H1 (cell line): ENCODE measurements around the gene C1orf21. TPM values are rescaled to one million over a fixed set of nuclear protein-coding genes. Genes with fewer than 3 reads are reported as not detected.

Experiments
- CTCF ChIA-PET: fragments of 300-600 bp; sonication (Branson Sonifier 250); formaldehyde crosslinking; loops from one replicate; lab custom pipeline; 2021; ENCODE audit not compliant: partially characterized antibody; lab: Charles Lee
- POLR2A ChIA-PET: fragments of 300-600 bp; sonication (Branson Sonifier 250); formaldehyde crosslinking; loops from one replicate; lab custom pipeline; 2021; ENCODE audit warnings: inconsistent platforms; ENCODE audit not compliant: partially characterized antibody; lab: Charles Lee
- DNase-seq, 2 experiments: peaks; one replicate each; pipeline versions ENCODE4 v3.0.0 to v3.0.0-alpha.2; 2010 to 2022; ENCODE audit warnings: low spot score in 2 of 2, low read depth in 1 of 2, mixed read lengths in 1 of 2
- FAIRE-seq: peaks from 2 replicates; lab custom pipeline; 2011; peaks lifted over from hg19 to GRCh38; lab: Jason Lieb, UNC
- H2AFZ ChIP-seq: 2 replicates; pipeline ENCODE4 v1.8.1; 2012; ENCODE audit warnings: low read length, inconsistent platforms
- H2AK5ac ChIP-seq: 2 replicates; pipeline ENCODE4 v1.6.1; 2013; ENCODE audit warnings: low read depth, low read length
- H2BK120ac ChIP-seq: replicated peaks from 2 replicates; pipeline ENCODE3; 2013; ENCODE audit warnings: low read depth, low read length, inconsistent platforms
- H2BK12ac ChIP-seq: 2 replicates; pipeline ENCODE4 v1.6.1; 2013; ENCODE audit warnings: low read depth, low read length
- H2BK15ac ChIP-seq: 2 replicates; pipeline ENCODE4 v1.6.1; 2013; ENCODE audit warnings: low read length
- H2BK20ac ChIP-seq: 2 replicates; pipeline ENCODE4 v1.6.1; 2013; ENCODE audit warnings: low read length
- H2BK5ac ChIP-seq: 2 replicates; pipeline ENCODE4 v1.6.1; 2013; ENCODE audit warnings: low read depth, low read length
- H3K14ac ChIP-seq: 2 replicates; pipeline ENCODE4 v1.6.1; 2013; ENCODE audit warnings: inconsistent platforms; ENCODE audit not compliant: insufficient read length
- H3K18ac ChIP-seq: 2 replicates; pipeline ENCODE4 v1.6.1; 2013; ENCODE audit warnings: low read length; ENCODE audit errors: extremely low read depth
- H3K23ac ChIP-seq: 2 replicates; pipeline ENCODE4 v1.6.1; 2013; ENCODE audit warnings: inconsistent platforms; ENCODE audit not compliant: insufficient read length
- H3K23me2 ChIP-seq: 2 replicates; pipeline ENCODE4 v1.6.1; 2013; ENCODE audit warnings: low read depth, low read length
- H3K27ac ChIP-seq: 2 replicates; pipeline ENCODE4 v1.6.1; 2011; ENCODE audit warnings: low read depth, low read length, inconsistent platforms
- H3K27me3 ChIP-seq, 4 experiments: replicated peaks in 1 of 4; 1 replicate in 1 of 4; 2 replicates in 3 of 4; pipeline versions ENCODE4 v1.6.1 to v1.8.1; 2011 to 2013; ENCODE audit warnings: low read length in 3 of 4, mild to moderate bottlenecking in 3 of 4, inconsistent platforms in 2 of 4, mixed read lengths in 2 of 4, moderate library complexity in 1 of 4; ENCODE audit not compliant: control insufficient read depth in 3 of 4, insufficient read depth in 3 of 4; ENCODE audit errors: extremely low read depth in 1 of 4
- H3K36me3 ChIP-seq, 4 experiments: 2 replicates each; pipeline versions ENCODE4 v1.6.1 to v1.8.1; 2011 to 2013; ENCODE audit warnings: mild to moderate bottlenecking in 4 of 4, low read length in 3 of 4, moderate library complexity in 2 of 4, control low read depth in 1 of 4, inconsistent platforms in 1 of 4; ENCODE audit not compliant: insufficient read depth in 4 of 4, control insufficient read depth in 2 of 4
- H3K4ac ChIP-seq: replicated peaks from 2 replicates; pipeline ENCODE3; 2013; ENCODE audit warnings: low read length, low read depth, mixed read lengths, inconsistent platforms; ENCODE audit not compliant: insufficient read length
- H3K4me1 ChIP-seq, 4 experiments: replicated peaks in 1 of 4; 1 replicate in 1 of 4; 2 replicates in 3 of 4; pipeline versions ENCODE4 v1.6.1 to v1.8.1; 2011 to 2013; ENCODE audit warnings: low read length in 3 of 4, inconsistent platforms in 2 of 4, mixed read lengths in 1 of 4; ENCODE audit not compliant: insufficient read depth in 4 of 4, control insufficient read depth in 3 of 4
- H3K4me2 ChIP-seq, 2 experiments: 2 replicates each; pipeline versions ENCODE4 v1.6.1 to v1.8.1; 2011 to 2013; ENCODE audit warnings: low read depth in 2 of 2, low read length in 2 of 2, control low read depth in 1 of 2, inconsistent platforms in 1 of 2, mild to moderate bottlenecking in 1 of 2; ENCODE audit not compliant: insufficient read depth in 1 of 2
- H3K4me3 ChIP-seq, 4 experiments: fragments of 200-600, 300-600 bp in 1 of 4; sonication (generic), shearing (Covaris generic), sonication (Bioruptor Twin) in 1 of 4; 2 replicates each; pipeline versions ENCODE4 v1.5.1 to v1.8.1; 2011 to 2016; ENCODE audit warnings: low read length in 4 of 4, low read depth in 3 of 4, control low read depth in 2 of 4, inconsistent platforms in 2 of 4, mild to moderate bottlenecking in 2 of 4, mixed read lengths in 1 of 4, moderate library complexity in 1 of 4; ENCODE audit not compliant: insufficient read depth in 2 of 4; ENCODE audit errors: extremely low read depth in 1 of 4
- H3K56ac ChIP-seq: replicated peaks from 2 replicates; pipeline ENCODE3; 2013; ENCODE audit warnings: low read depth, mild to moderate bottlenecking, mixed read lengths, low read length, inconsistent platforms; ENCODE audit not compliant: insufficient read length
- H3K79me1 ChIP-seq: 2 replicates; pipeline ENCODE4 v1.6.1; 2013; ENCODE audit warnings: low read depth, low read length, control low read depth
- H3K79me2 ChIP-seq, 2 experiments: 2 replicates each; pipeline versions ENCODE4 v1.6.1 to v1.8.1; 2012 to 2013; ENCODE audit warnings: low read length in 2 of 2, mild to moderate bottlenecking in 2 of 2, inconsistent platforms in 1 of 2; ENCODE audit not compliant: insufficient read depth in 2 of 2, control insufficient read depth in 1 of 2
- H3K9ac ChIP-seq, 4 experiments: replicated peaks in 1 of 4; 1 replicate in 1 of 4; 2 replicates in 3 of 4; pipeline versions ENCODE4 v1.6.1 to v1.8.1; 2011 to 2013; ENCODE audit warnings: low read depth in 3 of 4, low read length in 3 of 4, control low read depth in 2 of 4, mild to moderate bottlenecking in 2 of 4, moderate library complexity in 2 of 4, inconsistent platforms in 1 of 4; ENCODE audit errors: extremely low read depth in 1 of 4
- H3K9me3 ChIP-seq, 2 experiments: 2 replicates each; pipeline versions ENCODE4 v1.6.1 to v1.8.1; 2012 to 2013; ENCODE audit warnings: mild to moderate bottlenecking in 2 of 2, moderate library complexity in 2 of 2, control low read depth in 1 of 2, inconsistent platforms in 1 of 2, low read depth in 1 of 2, low read length in 1 of 2, mixed read lengths in 1 of 2; ENCODE audit not compliant: insufficient read depth in 2 of 2
- H4K20me1 ChIP-seq, 2 experiments: replicated peaks in 1 of 2; 2 replicates each; pipeline versions ENCODE3 to v1.8.1; 2011 to 2013; ENCODE audit warnings: inconsistent platforms in 2 of 2, low read length in 2 of 2, mild to moderate bottlenecking in 1 of 2; ENCODE audit not compliant: insufficient read depth in 2 of 2, control insufficient read depth in 1 of 2
- H4K5ac ChIP-seq: 2 replicates; pipeline ENCODE4 v1.6.1; 2013; ENCODE audit warnings: low read length, low read depth, mixed read lengths, inconsistent platforms; ENCODE audit not compliant: insufficient read length
- H4K8ac ChIP-seq: 2 replicates; pipeline ENCODE4 v1.8.0; 2013; ENCODE audit warnings: mild to moderate bottlenecking, moderate library complexity, low read length, inconsistent platforms; ENCODE audit not compliant: insufficient read depth; ENCODE audit errors: extremely low read depth
- H4K91ac ChIP-seq: replicated peaks from 2 replicates; pipeline ENCODE3; 2013; ENCODE audit warnings: low read length, mixed read lengths, inconsistent platforms; ENCODE audit not compliant: insufficient read length
- BCL11A ChIP-seq, 2 experiments: IDR thresholded peaks; one replicate each; pipeline ENCODE4 v1.6.1; 2011; ENCODE audit warnings: low read depth in 2 of 2, low read length in 2 of 2, mild to moderate bottlenecking in 2 of 2
- CBX8 ChIP-seq: fragments of 300-800, 300-1000 bp; sonication (generic); IDR thresholded peaks from 2 replicates; pipeline ENCODE4 v1.7.1; 2016; ENCODE audit warnings: low read depth, low read length, borderline replicate concordance
- CEBPB ChIP-seq: IDR thresholded peaks from 2 replicates; pipeline ENCODE4 v1.6.1; 2012; ENCODE audit warnings: low read depth, low read length
- JUN ChIP-seq: IDR thresholded peaks from 2 replicates; pipeline ENCODE4 v1.6.1; 2011; ENCODE audit warnings: low read depth, mild to moderate bottlenecking, improper control_type of control experiment, low read length
- KDM1A ChIP-seq: fragments of 200-600, 300-600 bp; sonication (generic); IDR thresholded peaks from 2 replicates; pipeline ENCODE4 v1.7.1; 2016; ENCODE audit warnings: mild to moderate bottlenecking, low read length, borderline replicate concordance
- MAFK ChIP-seq: IDR thresholded peaks from 2 replicates; pipeline ENCODE4 v1.6.1; 2012; ENCODE audit warnings: low read depth, mild to moderate bottlenecking, improper control_type of control experiment, low read length
- RAD21 ChIP-seq, 2 experiments: IDR thresholded peaks in 1 of 2; conservative IDR thresholded peaks in 1 of 2; 2 replicates each; pipeline ENCODE4 v1.6.1; 2011; ENCODE audit warnings: low read depth in 2 of 2, low read length in 2 of 2, improper control_type of control experiment in 1 of 2, inconsistent platforms in 1 of 2, mild to moderate bottlenecking in 1 of 2, moderate library complexity in 1 of 2
- SAP30 ChIP-seq: fragments of 300-600 bp; sonication (generic); IDR thresholded peaks from 2 replicates; pipeline ENCODE4 v1.7.1; 2012; ENCODE audit warnings: low read length, moderate library complexity, mild to moderate bottlenecking, inconsistent platforms; ENCODE audit not compliant: insufficient read depth, insufficient replicate concordance
- SRF ChIP-seq: IDR thresholded peaks from 2 replicates; pipeline ENCODE4 v1.6.1; 2011; ENCODE audit warnings: mild to moderate bottlenecking, low read depth, low read length, moderate library complexity
- ZNF274 ChIP-seq: IDR thresholded peaks from 2 replicates; pipeline ENCODE4 v1.7.0; 2012; ENCODE audit warnings: low read length, borderline replicate concordance; ENCODE audit errors: extremely low read depth
- polyA plus RNA-seq, 7 experiments: library from polyadenylated mRNA; depleted of rRNA in 3 of 7; stranded (reverse) in 5 of 7; unstranded in 2 of 7; fragments of >200 nt in 5 of 7; fragments of 200-250 nt in 2 of 7; gene quantifications; 1 replicate in 5 of 7; 2 replicates in 1 of 7; 4 replicates in 1 of 7; pipeline versions ENCODE4 v1.2.1 to v1.2.3, GENCODE V29; 2011 to 2013; ENCODE audit warnings: missing spikeins in 2 of 7, mixed read lengths in 2 of 7
- total RNA-seq: library from RNA; stranded (reverse); fragmentation: NEBNext Ultra II Directional; extraction: Animal tissue kit (Norgen Biotek cat#: 25700); gene quantifications from 2 replicates; pipeline ENCODE4 v1.2.1, GENCODE V29; 2021
- TF ChIP-seq, protein P1 (sequence below): IDR thresholded peaks from 2 replicates; pipeline ENCODE4 v1.6.1; 2011; ENCODE audit warnings: low read length, improper control_type of control experiment
- TF ChIP-seq, protein P2 (sequence below): IDR thresholded peaks from 2 replicates; pipeline ENCODE4 v1.6.1; 2012; ENCODE audit warnings: low read length, inconsistent platforms

Gene C1orf21
- total and polyA plus RNA-seq, 2 of the 8 experiments (the other 6 are each of a cell fraction or from before 2014, with no cell fraction given) = 16.6 to 51.0 TPM

DNA sequence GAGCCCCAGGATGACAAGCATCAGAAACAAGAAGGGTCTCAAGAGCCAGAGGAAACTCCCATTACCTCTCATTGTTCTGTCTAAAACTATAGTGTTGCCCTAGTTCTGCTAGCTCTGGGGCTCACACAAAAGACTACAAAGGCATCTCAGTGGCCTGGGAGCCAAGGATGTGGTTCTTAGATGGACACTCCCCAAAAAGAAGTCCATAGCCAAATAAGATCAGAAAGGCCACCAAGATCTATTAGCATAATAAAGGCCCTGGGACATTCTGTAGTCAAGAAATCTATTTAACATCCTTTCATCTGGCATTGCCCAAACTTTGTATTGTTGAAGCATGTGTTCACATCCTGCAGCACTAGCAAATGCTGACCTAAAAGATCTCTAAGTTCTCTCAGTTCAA lies 268.4 kb downstream of the C1orf21 start:
- H2AFZ ChIP-seq = no peak overlapping the region
- H2BK12ac ChIP-seq = no peak overlapping the region
- H3K23ac ChIP-seq = no peak overlapping the region
- H2BK5ac ChIP-seq = no peak overlapping the region
- H3K79me1 ChIP-seq = no peaks in the 10 kb centered on the region
- FAIRE-seq (no peak), DNase-seq (no peak)
- no peak overlapping the region for H4K8ac ChIP-seq
- H2BK15ac ChIP-seq = no peak overlapping the region
- no peak overlapping the region for H3K9ac ChIP-seq
- no peak overlapping the region for H4K91ac ChIP-seq
- no peak overlapping the region for H2BK20ac ChIP-seq
- no peaks in the 10 kb centered on the region for H3K27me3 ChIP-seq
- no peak overlapping the region for H3K18ac ChIP-seq
- H3K56ac ChIP-seq = no peak overlapping the region
- H4K5ac ChIP-seq = no peak overlapping the region
- H3K4me2 ChIP-seq = no peak overlapping the region
- H3K4me3 ChIP-seq = no peak overlapping the region
- no peak overlapping the region for H2AK5ac ChIP-seq
- H3K14ac ChIP-seq = no peak overlapping the region
- H3K27ac ChIP-seq = no peak overlapping the region
- no peak overlapping the region for H2BK120ac ChIP-seq
- no peaks in the 10 kb centered on the region for H3K9me3 ChIP-seq
- H3K23me2 ChIP-seq = no peaks in the 10 kb centered on the region
- no peaks in the 10 kb centered on the region for H4K20me1 ChIP-seq
- H3K36me3 ChIP-seq = no peaks in the 10 kb centered on the region
- no peak overlapping the region for H3K4ac ChIP-seq
- H3K4me1 ChIP-seq = no peaks in the 10 kb centered on the region
- CTCF ChIA-PET = interaction anchor here (0.7 to 5.0 kb wide), 3 partner anchors 9 to 114 kb away, joined by 3 to 35 read pairs (median 3); no protein-coding TSS in a partner anchor
- POLR2A ChIA-PET = no interaction called here
- H3K79me2 ChIP-seq = no peaks in the 10 kb centered on the region
- TF ChIP-seq, protein P1, sequence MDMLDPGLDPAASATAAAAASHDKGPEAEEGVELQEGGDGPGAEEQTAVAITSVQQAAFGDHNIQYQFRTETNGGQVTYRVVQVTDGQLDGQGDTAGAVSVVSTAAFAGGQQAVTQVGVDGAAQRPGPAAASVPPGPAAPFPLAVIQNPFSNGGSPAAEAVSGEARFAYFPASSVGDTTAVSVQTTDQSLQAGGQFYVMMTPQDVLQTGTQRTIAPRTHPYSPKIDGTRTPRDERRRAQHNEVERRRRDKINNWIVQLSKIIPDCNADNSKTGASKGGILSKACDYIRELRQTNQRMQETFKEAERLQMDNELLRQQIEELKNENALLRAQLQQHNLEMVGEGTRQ = no peak
- no peak for TF ChIP-seq RAD21 (IDR thresholded peaks at IDR 0.05 in 1 of 2, conservative IDR thresholded peaks at IDR 0.05 in 1 of 2; ENCODE audit: low read depth in 2 of 2, low read length in 2 of 2)
- TF ChIP-seq CBX8 = no peak
- no peak for TF ChIP-seq BCL11A (IDR thresholded peaks at IDR 0.05; ENCODE audit: low read depth in 2 of 2, low read length in 2 of 2)
- no peak for TF ChIP-seq SAP30
- no peak for TF ChIP-seq SRF
- TF ChIP-seq ZNF274 = no peak
- TF ChIP-seq CEBPB = no peak
- TF ChIP-seq JUN = no peak
- TF ChIP-seq MAFK = no peak
- TF ChIP-seq, protein P2, sequence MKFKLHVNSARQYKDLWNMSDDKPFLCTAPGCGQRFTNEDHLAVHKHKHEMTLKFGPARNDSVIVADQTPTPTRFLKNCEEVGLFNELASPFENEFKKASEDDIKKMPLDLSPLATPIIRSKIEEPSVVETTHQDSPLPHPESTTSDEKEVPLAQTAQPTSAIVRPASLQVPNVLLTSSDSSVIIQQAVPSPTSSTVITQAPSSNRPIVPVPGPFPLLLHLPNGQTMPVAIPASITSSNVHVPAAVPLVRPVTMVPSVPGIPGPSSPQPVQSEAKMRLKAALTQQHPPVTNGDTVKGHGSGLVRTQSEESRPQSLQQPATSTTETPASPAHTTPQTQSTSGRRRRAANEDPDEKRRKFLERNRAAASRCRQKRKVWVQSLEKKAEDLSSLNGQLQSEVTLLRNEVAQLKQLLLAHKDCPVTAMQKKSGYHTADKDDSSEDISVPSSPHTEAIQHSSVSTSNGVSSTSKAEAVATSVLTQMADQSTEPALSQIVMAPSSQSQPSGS = no peak
- TF ChIP-seq KDM1A = no peak
